GM12878 (cell line): Measurements from ENCODE around the gene LTBP2. TPM values are rescaled to one million over a fixed set of nuclear protein-coding genes. Genes with fewer than 3 reads are reported as not detected.

Source experiments
- ATAC-seq: fragments of 200-7000 bp; cut with Tn5 transposase; 3 replicates; pipeline ENCODE4 v1.9.1; 2020; ENCODE audit warnings: mild to moderate bottlenecking, moderate library complexity
- BruUV-seq: library from RNA; stranded (reverse); fragments of 400-500 nt; replicated peaks from 2 replicates; lab custom pipeline; 2021; lab: Mats Ljungman, UMichigan
- CTCF ChIA-PET: fragments of 300-600 bp; sonication (Branson Sonifier 250); formaldehyde crosslinking; extraction: SDS; loops from one replicate; lab custom pipeline; 2021; ENCODE audit warnings: inconsistent platforms; lab: Yijun Ruan, JAX
- POLR2A ChIA-PET: fragments of 350-600 bp; formaldehyde crosslinking; extraction: SDS; loops from one replicate; lab custom pipeline; 2021; ENCODE audit warnings: inconsistent platforms; lab: Charles Lee
- RAD21 ChIA-PET: fragments of 300-600 bp; sonication (Branson Sonifier 250); formaldehyde crosslinking; loops from one replicate; lab custom pipeline; 2023; ENCODE audit warnings: antibody characterized with exemption; ENCODE audit not compliant: unreplicated experiment; lab: Charles Lee
- SMC1A ChIA-PET: fragments of 300-600 bp; sonication (Branson Sonifier 250); formaldehyde crosslinking; loops from one replicate; lab custom pipeline; 2023; ENCODE audit not compliant: unreplicated experiment, uncharacterized antibody; lab: Charles Lee
- DNase-seq: peaks from one replicate; pipeline ENCODE4 v3.0.0-alpha.2; 2011; ENCODE audit warnings: low read depth, low spot score
- FAIRE-seq: peaks from 3 replicates; lab custom pipeline; 2011; peaks lifted over from hg19 to GRCh38; lab: Jason Lieb, UNC
- H2AFZ ChIP-seq: 2 replicates; pipeline ENCODE4 v1.6.0; 2011; ENCODE audit warnings: low read depth, low read length, control low read depth; ENCODE audit not compliant: control insufficient read depth
- H3K27ac ChIP-seq: 2 replicates; pipeline ENCODE4 v1.5.1; 2011; ENCODE audit warnings: control low read depth; ENCODE audit not compliant: control insufficient read depth, insufficient read depth
- H3K27me3 ChIP-seq, 2 experiments: replicated peaks in 1 of 2; 2 replicates each; pipeline versions ENCODE4 v1.6.0 to v1.6.1; 2011; ENCODE audit warnings: low read length in 1 of 2; ENCODE audit not compliant: control insufficient read depth in 2 of 2, insufficient read depth in 2 of 2
- H3K36me3 ChIP-seq, 2 experiments: 2 replicates each; pipeline ENCODE4 v1.5.1; 2011; ENCODE audit warnings: low read length in 1 of 2; ENCODE audit not compliant: control insufficient read depth in 2 of 2, insufficient read depth in 2 of 2
- H3K4me1 ChIP-seq: 2 replicates; pipeline ENCODE4 v1.6.1; 2011; ENCODE audit warnings: mild to moderate bottlenecking, low read length, moderate library complexity, mixed read lengths; ENCODE audit not compliant: control insufficient read depth, insufficient read depth
- H3K4me2 ChIP-seq: 2 replicates; pipeline ENCODE4 v1.6.0; 2011; ENCODE audit warnings: control low read depth; ENCODE audit not compliant: control insufficient read depth, insufficient read depth
- H3K4me3 ChIP-seq: fragments of 200-600 bp; sonication (generic); 2 replicates; pipeline ENCODE4 v1.5.1; 2016
- H3K79me2 ChIP-seq: 2 replicates; pipeline ENCODE4 v1.6.0; 2011; ENCODE audit warnings: low read length; ENCODE audit not compliant: control insufficient read depth, insufficient read depth
- H3K9ac ChIP-seq: 2 replicates; pipeline ENCODE4 v1.8.0; 2011; ENCODE audit warnings: low read length, control low read depth, mixed read lengths; ENCODE audit not compliant: control insufficient read depth, insufficient read depth
- H3K9me3 ChIP-seq: replicated peaks from 3 replicates; pipeline ENCODE4 v1.5.1; 2011; ENCODE audit warnings: mild to moderate bottlenecking, low read length; ENCODE audit not compliant: control insufficient read depth, insufficient read depth
- H4K20me1 ChIP-seq: 2 replicates; pipeline ENCODE4 v1.6.0; 2011; ENCODE audit not compliant: control insufficient read depth, insufficient read depth
- CEBPZ ChIP-seq: fragments of 150-350 bp; IDR thresholded peaks from 2 replicates; pipeline ENCODE4 v1.6.1; 2016; ENCODE audit warnings: low read depth, low read length
- CHD2 ChIP-seq: IDR thresholded peaks from 2 replicates; pipeline ENCODE4 v1.6.1; 2011; ENCODE audit warnings: low read depth, low read length, improper control_type of control experiment, borderline replicate concordance
- CREM ChIP-seq: IDR thresholded peaks from 2 replicates; pipeline ENCODE4 v1.6.1; 2014; ENCODE audit warnings: antibody characterized with exemption, low read depth
- ETV6 ChIP-seq, 2 experiments: fragments of 450-650 bp in 1 of 2; IDR thresholded peaks in 1 of 2; conservative IDR thresholded peaks in 1 of 2; 2 replicates each; pipeline ENCODE4 v1.6.1; 2014; ENCODE audit warnings: antibody characterized with exemption in 1 of 2, borderline replicate concordance in 1 of 2, low read depth in 1 of 2, mild to moderate bottlenecking in 1 of 2, moderate library complexity in 1 of 2
- HDAC6 ChIP-seq: fragments of 200-600 bp; sonication (generic); IDR thresholded peaks from one replicate; pipeline ENCODE4 v1.8.0; 2017; ENCODE audit warnings: antibody characterized with exemption; ENCODE audit not compliant: unreplicated experiment
- IKZF1 ChIP-seq: fragments of 450-650 bp; conservative IDR thresholded peaks from 2 replicates; pipeline ENCODE4 v1.6.1; 2017; ENCODE audit warnings: antibody characterized with exemption, mild to moderate bottlenecking
- IRF3 ChIP-seq: fragments of 450-650 bp; IDR thresholded peaks from 2 replicates; pipeline ENCODE4 v1.6.1; 2014; ENCODE audit warnings: mild to moderate bottlenecking
- NFXL1 ChIP-seq: fragments of 450-650 bp; IDR thresholded peaks from 2 replicates; pipeline ENCODE4 v1.6.1; 2017; ENCODE audit warnings: antibody characterized with exemption, mild to moderate bottlenecking, borderline replicate concordance
- NR2C1 ChIP-seq: fragments of 450-650 bp; IDR thresholded peaks from 2 replicates; pipeline ENCODE4 v1.6.1; 2017; ENCODE audit warnings: antibody characterized with exemption, mild to moderate bottlenecking, moderate library complexity
- NR2C2 ChIP-seq: IDR thresholded peaks from 2 replicates; pipeline ENCODE4 v1.6.1; 2011; ENCODE audit warnings: borderline replicate concordance, low read depth; ENCODE audit not compliant: control insufficient read depth, insufficient read length
- PAX8 ChIP-seq: fragments of 450-650 bp; IDR thresholded peaks from 2 replicates; pipeline ENCODE4 v1.6.1; 2017; ENCODE audit warnings: mild to moderate bottlenecking, moderate library complexity
- RAD51 ChIP-seq: fragments of 450-650 bp; IDR thresholded peaks from 2 replicates; pipeline ENCODE4 v1.6.1; 2016; ENCODE audit warnings: moderate library complexity, mild to moderate bottlenecking, inconsistent platforms
- SKIL ChIP-seq: fragments of 450-650 bp; IDR thresholded peaks from 2 replicates; pipeline ENCODE4 v1.6.1; 2017; ENCODE audit warnings: mild to moderate bottlenecking, low read depth, inconsistent platforms; ENCODE audit not compliant: poor library complexity, severe bottlenecking
- SREBF2 ChIP-seq: IDR thresholded peaks from 2 replicates; pipeline ENCODE4 v1.6.1; 2012; ENCODE audit warnings: mild to moderate bottlenecking, low read length
- TCF3 ChIP-seq: IDR thresholded peaks from 2 replicates; pipeline ENCODE4 v1.6.1; 2012; ENCODE audit warnings: low read depth, mild to moderate bottlenecking, low read length, borderline replicate concordance; ENCODE audit not compliant: insufficient read depth
- YBX1 ChIP-seq: fragments of 450-650 bp; IDR thresholded peaks from 2 replicates; pipeline ENCODE4 v1.6.1; 2016; ENCODE audit warnings: antibody characterized with exemption
- ZNF217 ChIP-seq: fragments of 450-650 bp; IDR thresholded peaks from 2 replicates; pipeline ENCODE4 v1.6.1; 2017; ENCODE audit warnings: antibody characterized with exemption, mild to moderate bottlenecking
- WGBS: methylation state at CpG from one replicate; pipeline ENCODE4 v1.1.6; 2016; ENCODE audit warnings: low lambda C conversion rate; ENCODE audit not compliant: insufficient replicate concordance, insufficient coverage; ENCODE audit errors: missing lambda C conversion rate; 5-methylcytosine and 5-hydroxymethylcytosine counted together
- in situ Hi-C: fragments of 300-500 bp; cut with MboI; formaldehyde crosslinking; loops from 9 replicates; pipeline ENCODE4 v1.14.3; 2018; ENCODE audit warnings: mixed read lengths
- intact Hi-C: fragments of 100-400 bp; cut with micrococcal nuclease; formaldehyde crosslinking; loops from one replicate; pipeline ENCODE4 v1.14.2; 2022; ENCODE audit not compliant: unreplicated experiment
- polyA plus RNA-seq, 11 experiments: library from polyadenylated mRNA; depleted of rRNA in 4 of 11; unstranded in 6 of 11; stranded (reverse) in 5 of 11; fragments of >200 nt; fragmentation: Nextera tagmentation in 4 of 11; fragmentation: Illumina TruSeq in 1 of 11; extraction: Ambion mirVana in 4 of 11; extraction: Trizol in 1 of 11; gene quantifications; 1 replicate in 1 of 11; 2 replicates in 10 of 11; pipeline versions ENCODE4 v1.2.1 to v1.2.3, GENCODE V29; 2011 to 2016; ENCODE audit warnings: inconsistent platforms in 2 of 11, missing spikeins in 2 of 11, low read depth in 1 of 11
- total RNA-seq, 4 experiments: library from RNA; depleted of rRNA in 3 of 4; stranded (reverse); fragments of >200 nt in 3 of 4; fragmentation: Illumina TruSeq in 1 of 4; extraction: Trizol in 1 of 4; gene quantifications; 2 replicates each; pipeline versions ENCODE4 v1.2.1 to v1.2.3, GENCODE V29; 2013 to 2021

Gene LTBP2
- total and polyA plus RNA-seq, 10 of the 15 experiments (the other 5 are each of a cell fraction or from before 2014, with no cell fraction given), result 0.03 to 0.23 (median 0.06) TPM; not detected in 1

- ChIA-PET SMC1A (interaction anchor here (1.1 to 1.5 kb wide), 4 partner anchors 9 to 25 kb away, joined by 3 to 5 read pairs (median 3); no protein-coding TSS in a partner anchor), RAD21 (interaction anchor here (1.0 to 3.3 kb wide), 4 partner anchors 14 to 24 kb away, joined by 3 to 12 read pairs (median 4); no protein-coding TSS in a partner anchor), POLR2A (interaction anchor here (1.0 to 2.0 kb wide), 2 partner anchors 20 to 24 kb away, joined by 3 to 6 read pairs; no protein-coding TSS in a partner anchor)
- intact Hi-C loops, result no loop called here
- Histone ChIP-seq H3K4me1 (peaks cover 15% of the 10 kb centered on the region), H3K27me3 (no peaks in the 10 kb centered on the region), H3K36me3 (no peaks in the 10 kb centered on the region), H3K4me2 (no peak overlapping the region)
- WGBS, result 34% methylated on average over 7 of the region's 7 CpGs
- no peak for DNase-seq
- no peak for TF ChIP-seq ZNF217
- no peak for TF ChIP-seq PAX8
- no peak for TF ChIP-seq IRF3
- TF ChIP-seq YBX1, result no peak
- no peak for TF ChIP-seq NR2C2
- no peak for TF ChIP-seq IKZF1
- TF ChIP-seq ETV6 (conservative IDR thresholded peaks at IDR 0.05 in 1 of 2, IDR thresholded peaks at IDR 0.05 in 1 of 2; ENCODE audit: borderline replicate concordance in 1 of 2, low read depth in 1 of 2), result no peak
- no peak for TF ChIP-seq SREBF2
- TF ChIP-seq CEBPZ, result no peak
- no peak for TF ChIP-seq TCF3
- no peak for TF ChIP-seq NFXL1
- no peak for TF ChIP-seq SKIL
- no peak for TF ChIP-seq CHD2
- no peak for TF ChIP-seq NR2C1
- TF ChIP-seq HDAC6, result no peak
- TF ChIP-seq RAD51, result no peak
- TF ChIP-seq CREM, result no peak
- TF ChIP-seq, all 136 proteins: peak for 0
- Histone ChIP-seq H2AFZ (no peak overlapping the region), H3K9ac (no peak overlapping the region), H3K27ac (no peak overlapping the region), H4K20me1 (no peaks in the 10 kb centered on the region), H3K9me3 (no peaks in the 10 kb centered on the region), H3K79me2 (no peaks in the 10 kb centered on the region), H3K4me3 (no peak overlapping the region)
- ATAC-seq (no peak), FAIRE-seq (no peak)
- CTCF ChIA-PET, result interaction anchor here (0.6 to 3.6 kb wide), 3 partner anchors 15 to 311 kb away, joined by 3 to 12 read pairs (median 3); no protein-coding TSS in a partner anchor
- in situ Hi-C loops, result no loop called here
- no TSS peak for BruUV-seq
Observed at GRCh38 chr14:74594029-74594428, 18.0 kb downstream of the LTBP2 start.
